ENCODE results near the gene PRR35.

The PRR35 gene

DNA sequence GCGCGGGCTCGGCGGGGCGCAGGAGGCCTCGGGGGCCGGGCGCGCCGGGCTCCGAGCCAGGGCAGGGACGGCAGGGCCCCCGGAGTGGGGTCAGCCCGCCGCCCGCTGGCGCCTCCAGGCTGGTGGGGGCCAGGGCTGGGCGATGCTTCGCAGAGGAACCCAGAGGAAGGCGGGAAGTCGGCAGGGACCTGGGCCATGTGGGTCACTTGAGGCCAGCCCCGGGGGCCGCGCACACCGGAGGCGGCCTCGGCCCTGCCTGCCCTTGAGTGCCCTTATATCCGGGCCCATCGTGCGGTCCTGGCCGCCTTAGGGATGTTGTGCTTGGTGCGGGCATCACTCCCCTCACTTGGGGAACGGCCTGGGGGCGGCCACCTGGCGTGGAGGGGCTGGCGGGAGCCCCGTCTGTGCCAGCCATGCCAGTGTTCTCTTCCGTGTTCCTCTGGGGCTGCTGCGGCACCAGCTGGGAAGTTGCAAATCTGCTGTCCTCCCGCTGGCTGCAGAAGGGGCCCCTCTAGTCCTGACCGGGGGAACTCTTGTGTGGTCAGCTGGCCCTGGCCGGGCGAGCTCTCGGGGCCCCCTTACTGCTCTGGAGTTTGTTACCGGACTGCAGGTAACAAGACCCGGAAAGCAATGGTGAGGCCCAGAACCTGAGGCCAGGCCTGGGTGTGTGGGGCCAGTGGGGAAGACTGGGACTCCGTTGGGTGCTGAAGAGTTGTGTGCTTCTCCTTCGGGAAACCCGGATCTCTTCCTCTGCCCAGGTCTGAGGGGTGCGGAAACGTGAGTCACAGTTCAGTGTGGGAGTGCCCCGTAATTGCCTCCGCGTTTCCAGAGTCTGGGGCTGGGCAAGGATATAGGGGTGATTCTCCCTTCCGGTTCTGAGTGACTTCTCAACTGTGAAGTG lies 31.8 kb upstream of the PRR35 start:
- peak overlapping the region; percentile 83 to 84 for H3K4me3 ChIP-seq (ENCODE audit: low read depth in 1 of 2, low read length in 2 of 2)
- no peaks in the 10 kb centered on the region for H3K9me3 ChIP-seq (ENCODE audit: control insufficient read depth in 1 of 2, low read length in 2 of 2)
- peak overlapping the region; percentile 85 to 94 for H3K9ac ChIP-seq (ENCODE audit: low read depth in 1 of 2, low read length in 2 of 2)
- peaks cover 0 to 5% of the 10 kb centered on the region in 2 donors for H3K36me3 ChIP-seq (ENCODE audit: control insufficient read depth in 1 of 2, insufficient read depth in 2 of 2, low read length in 2 of 2)
- peaks cover 44 to 55% of the 10 kb centered on the region in 2 donors for H3K4me1 ChIP-seq (ENCODE audit: control insufficient read depth in 1 of 2, insufficient read depth in 2 of 2, low read length in 2 of 2)
- no peaks in the 10 kb centered on the region for H3K27me3 ChIP-seq (ENCODE audit: control insufficient read depth in 1 of 2, insufficient read depth in 2 of 2, low read length in 2 of 2)
- peak overlapping the region; percentile 88 for H3K27ac ChIP-seq (ENCODE audit: low read depth, low read length)

DNA sequence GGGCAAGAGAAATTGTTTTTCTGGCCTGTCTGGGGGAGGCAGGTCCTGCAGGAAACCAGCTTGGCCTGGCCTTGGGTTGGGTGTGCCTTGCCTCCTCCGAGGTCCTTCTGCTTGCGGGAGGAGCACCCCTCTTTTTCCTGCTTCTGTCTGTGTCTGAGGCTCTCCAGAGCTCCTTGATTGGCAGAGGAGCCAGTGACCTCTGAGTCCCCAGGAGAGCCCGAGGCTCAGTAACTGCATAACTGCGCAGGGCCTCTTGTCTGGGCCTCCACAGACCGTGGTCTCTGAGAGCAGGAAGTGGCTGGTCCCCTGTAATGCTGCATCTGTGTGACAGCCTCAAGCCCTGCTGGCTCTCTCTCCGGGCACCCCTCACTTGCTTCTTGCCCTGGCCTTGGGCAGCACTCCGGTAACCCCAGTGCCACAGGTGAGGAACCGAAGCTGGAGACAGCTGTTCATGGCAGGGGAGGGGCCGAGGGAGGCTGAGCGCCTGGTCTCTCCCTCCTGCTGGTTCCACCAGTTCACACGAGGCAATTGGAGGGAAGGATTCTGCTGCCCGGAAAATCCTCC lies 31.1 kb upstream of the PRR35 start:
- H3K9ac ChIP-seq (ENCODE audit: low read depth in 1 of 2, low read length in 2 of 2), result peak overlapping the region; percentile 85 to 94
- no peaks in the 10 kb centered on the region for H3K9me3 ChIP-seq (ENCODE audit: control insufficient read depth in 1 of 2, low read length in 2 of 2)
- no peaks in the 10 kb centered on the region for H3K27me3 ChIP-seq (ENCODE audit: control insufficient read depth in 1 of 2, insufficient read depth in 2 of 2, low read length in 2 of 2)
- H3K4me3 ChIP-seq (ENCODE audit: low read depth in 1 of 2, low read length in 2 of 2), result peak overlapping the region; percentile 83 to 84
- peaks cover 0 to 5% of the 10 kb centered on the region in 2 donors for H3K36me3 ChIP-seq (ENCODE audit: control insufficient read depth in 1 of 2, insufficient read depth in 2 of 2, low read length in 2 of 2)
- H3K4me1 ChIP-seq (ENCODE audit: control insufficient read depth in 1 of 2, insufficient read depth in 2 of 2, low read length in 2 of 2), result peaks cover 47 to 58% of the 10 kb centered on the region in 2 donors
- H3K27ac ChIP-seq (ENCODE audit: low read depth, low read length), result peak overlapping the region; percentile 88

DNA sequence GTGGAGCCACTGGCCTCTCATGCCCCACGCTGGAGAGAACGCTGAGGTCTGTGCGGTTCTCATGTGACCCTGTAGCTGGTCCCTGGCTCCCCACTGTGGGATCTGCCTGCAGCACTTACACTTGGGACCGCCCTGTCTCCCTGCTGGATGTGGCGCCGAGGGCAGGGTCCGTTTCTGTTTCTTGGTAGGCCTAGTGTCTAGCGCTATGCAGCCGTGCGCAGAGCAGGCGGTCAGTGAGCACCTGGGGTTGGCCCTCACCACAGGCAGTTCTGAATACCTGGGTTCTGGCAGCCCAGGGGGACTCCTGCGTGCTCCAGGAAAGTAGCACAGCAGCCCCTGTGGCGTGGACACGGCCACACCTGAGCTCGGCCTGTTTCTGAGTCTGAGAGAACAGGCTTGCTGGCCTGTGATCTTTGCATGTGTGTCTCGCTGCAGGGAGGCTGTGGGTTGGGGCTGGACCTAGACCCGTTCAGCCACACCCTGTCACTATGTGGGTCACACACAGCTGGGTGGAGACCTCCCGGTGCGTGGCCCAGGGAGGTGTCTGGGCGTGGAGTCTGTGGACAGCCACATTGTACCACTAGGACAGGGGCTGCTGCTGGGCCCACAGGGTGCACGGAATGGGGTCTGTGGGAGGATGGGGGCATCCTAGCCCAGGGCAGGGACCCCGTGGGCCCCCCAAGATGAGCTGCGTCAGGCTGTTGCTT lies 29.9 kb upstream of the PRR35 start:
- Histone ChIP-seq H3K27ac (ENCODE audit: low read depth, low read length) (peak overlapping the region; percentile 88), H3K9me3 (ENCODE audit: control insufficient read depth in 1 of 2, low read length in 2 of 2) (no peaks in the 10 kb centered on the region), H3K9ac (ENCODE audit: low read depth in 1 of 2, low read length in 2 of 2) (peak overlapping the region; percentile 54 to 94), H3K27me3 (ENCODE audit: control insufficient read depth in 1 of 2, insufficient read depth in 2 of 2, low read length in 2 of 2) (no peaks in the 10 kb centered on the region), H3K4me3 (ENCODE audit: low read depth in 1 of 2, low read length in 2 of 2) (peak overlapping the region; percentile 83 to 84), H3K4me1 (ENCODE audit: control insufficient read depth in 1 of 2, insufficient read depth in 2 of 2, low read length in 2 of 2) (peaks cover 47 to 63% of the 10 kb centered on the region in 2 donors), H3K36me3 (ENCODE audit: control insufficient read depth in 1 of 2, insufficient read depth in 2 of 2, low read length in 2 of 2) (peaks cover 0 to 5% of the 10 kb centered on the region in 2 donors)

DNA sequence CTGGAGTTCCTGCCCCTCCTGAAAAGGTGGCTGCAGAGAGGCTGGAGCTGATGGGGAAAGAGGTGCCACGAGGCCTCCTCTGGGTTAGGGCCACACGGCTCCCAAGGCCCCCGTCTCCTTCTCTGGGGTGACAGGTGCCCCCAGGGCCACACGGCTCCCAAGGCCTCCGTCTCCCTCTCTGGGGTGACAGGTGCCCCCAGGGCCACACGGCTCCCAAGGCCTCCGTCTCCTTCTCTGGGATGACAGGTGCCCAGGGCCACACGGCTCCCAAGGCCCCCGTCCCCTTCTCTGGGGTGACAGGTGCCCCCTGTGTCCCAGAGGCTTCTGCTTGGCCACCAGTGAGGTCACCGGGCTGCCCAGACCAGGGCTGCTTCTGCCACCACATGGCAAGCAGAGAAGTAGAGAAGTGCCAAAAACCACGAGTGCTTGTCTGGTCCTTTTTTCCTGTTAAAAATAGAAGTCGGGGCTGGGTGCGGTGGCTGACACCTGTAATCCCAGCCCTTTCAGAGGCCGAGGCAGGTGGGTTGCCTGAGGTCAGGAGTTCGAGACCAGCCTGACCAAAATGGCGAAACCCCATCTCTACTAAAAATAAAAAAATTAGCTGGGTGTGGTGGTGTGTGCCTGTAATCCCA lies 28.6 kb upstream of the PRR35 start:
- Histone ChIP-seq H3K9ac (ENCODE audit: low read depth in 1 of 2, low read length in 2 of 2) (no peak overlapping the region), H3K9me3 (ENCODE audit: control insufficient read depth in 1 of 2, low read length in 2 of 2) (no peaks in the 10 kb centered on the region), H3K27ac (ENCODE audit: low read depth, low read length) (no peak overlapping the region), H3K4me3 (ENCODE audit: low read depth in 1 of 2, low read length in 2 of 2) (no peak overlapping the region), H3K4me1 (ENCODE audit: control insufficient read depth in 1 of 2, insufficient read depth in 2 of 2, low read length in 2 of 2) (peaks cover 35 to 51% of the 10 kb centered on the region in 2 donors), H3K36me3 (ENCODE audit: control insufficient read depth in 1 of 2, insufficient read depth in 2 of 2, low read length in 2 of 2) (peaks cover 5 to 6% of the 10 kb centered on the region in 2 donors), H3K27me3 (ENCODE audit: control insufficient read depth in 1 of 2, insufficient read depth in 2 of 2, low read length in 2 of 2) (no peaks in the 10 kb centered on the region)

DNA sequence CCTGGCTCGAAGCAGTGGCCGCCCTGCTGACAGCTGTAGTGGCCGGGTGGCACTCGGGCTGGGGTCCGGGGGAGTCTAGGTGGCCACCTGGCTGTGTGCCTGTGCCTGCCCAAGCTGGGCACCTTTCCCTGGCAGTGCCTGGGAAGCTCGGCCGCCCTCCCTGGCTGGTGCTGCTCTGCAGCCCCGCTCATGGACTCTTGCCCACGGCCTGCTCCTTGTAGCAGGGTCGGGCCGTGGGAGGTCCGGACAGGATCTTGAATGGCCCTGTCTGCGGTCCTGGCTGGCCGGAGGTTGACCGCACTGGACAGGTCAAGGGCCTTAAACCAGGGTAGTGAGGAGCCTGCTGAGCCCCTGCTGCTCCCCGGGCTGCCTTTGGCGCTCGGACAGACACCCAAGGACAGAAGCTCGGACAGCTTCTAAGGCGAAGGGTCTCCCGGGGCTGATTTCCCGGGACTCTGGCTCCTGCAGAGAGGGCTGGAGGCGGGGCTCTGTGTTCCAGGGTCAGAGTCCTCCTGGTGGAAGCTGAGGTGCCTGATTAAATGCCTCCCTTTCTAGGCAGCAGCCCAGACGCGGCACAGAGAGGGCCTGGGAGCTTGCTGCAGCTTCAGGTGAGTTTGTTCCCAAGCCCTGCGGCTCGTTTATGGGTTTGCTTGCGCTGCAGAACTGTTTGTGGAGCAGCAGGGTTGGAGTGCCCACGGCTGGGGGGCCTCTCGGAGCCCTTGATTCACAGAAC lies 26.6 kb upstream of the PRR35 start:
- no peaks in the 10 kb centered on the region for H3K27me3 ChIP-seq (ENCODE audit: control insufficient read depth in 1 of 2, insufficient read depth in 2 of 2, low read length in 2 of 2)
- H3K36me3 ChIP-seq (ENCODE audit: control insufficient read depth in 1 of 2, insufficient read depth in 2 of 2, low read length in 2 of 2), result peaks cover 13 to 24% of the 10 kb centered on the region in 2 donors
- peak overlapping the region; percentile 60 to 78 for H3K9ac ChIP-seq (ENCODE audit: low read depth in 1 of 2, low read length in 2 of 2)
- peak overlapping the region; percentile 60 for H3K4me3 ChIP-seq (ENCODE audit: low read depth in 1 of 2, low read length in 2 of 2)
- no peaks in the 10 kb centered on the region for H3K9me3 ChIP-seq (ENCODE audit: control insufficient read depth in 1 of 2, low read length in 2 of 2)
- peaks cover 34 to 46% of the 10 kb centered on the region in 2 donors for H3K4me1 ChIP-seq (ENCODE audit: control insufficient read depth in 1 of 2, insufficient read depth in 2 of 2, low read length in 2 of 2)
- peak overlapping the region; percentile 87 for H3K27ac ChIP-seq (ENCODE audit: low read depth, low read length)

DNA sequence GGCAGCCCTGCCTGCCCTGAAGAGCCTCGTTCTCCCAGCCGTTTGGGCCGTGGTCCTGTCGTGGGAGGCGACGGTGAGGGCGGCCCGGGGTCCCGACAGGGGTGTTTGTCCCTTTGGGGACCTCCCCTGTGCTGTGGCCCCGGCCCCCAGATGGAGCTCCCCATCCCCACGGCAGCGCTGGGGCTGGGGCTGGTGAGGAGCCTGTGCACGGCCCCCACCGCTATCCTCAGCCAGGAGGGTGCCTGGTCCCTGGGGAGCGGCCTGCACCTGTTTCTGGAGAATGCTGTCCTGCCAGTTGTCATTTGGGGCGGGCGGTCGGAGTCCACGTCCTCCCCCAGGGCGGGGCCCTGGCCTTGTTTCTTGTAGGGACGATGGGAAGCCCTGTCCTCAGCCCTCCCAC lies 26.1 kb upstream of the PRR35 start:
- H3K9me3 ChIP-seq (ENCODE audit: control insufficient read depth in 1 of 2, low read length in 2 of 2), result no peaks in the 10 kb centered on the region
- H3K36me3 ChIP-seq (ENCODE audit: control insufficient read depth in 1 of 2, insufficient read depth in 2 of 2, low read length in 2 of 2), result peaks cover 13 to 24% of the 10 kb centered on the region in 2 donors
- peak overlapping the region; percentile 87 for H3K27ac ChIP-seq (ENCODE audit: low read depth, low read length)
- no peaks in the 10 kb centered on the region for H3K27me3 ChIP-seq (ENCODE audit: control insufficient read depth in 1 of 2, insufficient read depth in 2 of 2, low read length in 2 of 2)
- H3K9ac ChIP-seq (ENCODE audit: low read depth in 1 of 2, low read length in 2 of 2), result peak overlapping the region; percentile 57 to 78
- H3K4me3 ChIP-seq (ENCODE audit: low read depth in 1 of 2, low read length in 2 of 2), result peak overlapping the region; percentile 60
- H3K4me1 ChIP-seq (ENCODE audit: control insufficient read depth in 1 of 2, insufficient read depth in 2 of 2, low read length in 2 of 2), result peaks cover 30 to 40% of the 10 kb centered on the region in 2 donors

DNA sequence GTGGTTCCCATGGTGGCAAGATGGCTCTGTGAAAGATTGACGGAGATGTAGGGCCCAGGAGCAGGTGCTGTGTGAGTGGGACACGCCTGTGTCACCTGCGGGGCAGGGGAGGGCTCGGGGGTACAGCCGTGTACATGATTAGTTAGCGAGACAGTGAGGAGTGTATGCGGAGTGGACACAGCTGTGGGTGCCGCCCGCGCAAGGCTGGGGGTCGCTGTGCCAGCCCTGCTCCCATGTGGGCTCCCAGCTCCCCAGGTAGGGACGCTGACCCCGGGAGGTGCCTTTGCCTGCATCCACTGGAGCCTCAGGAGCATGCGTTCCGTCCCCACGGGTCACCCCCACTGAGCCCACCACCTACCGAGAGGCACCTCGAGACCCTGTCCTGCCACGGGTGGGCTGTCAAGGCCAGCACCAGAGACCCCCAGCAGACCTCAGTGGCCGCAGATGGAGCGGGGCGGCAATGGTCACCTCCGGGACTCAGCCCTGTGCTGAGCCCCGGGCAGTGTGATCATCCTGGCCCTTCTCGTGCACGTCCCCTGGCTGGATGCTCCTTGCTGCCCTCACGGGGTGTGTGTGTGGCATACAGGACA lies 25.2 kb upstream of the PRR35 start:
- peak overlapping the region; percentile 87 for H3K27ac ChIP-seq (ENCODE audit: low read depth, low read length)
- H3K27me3 ChIP-seq (ENCODE audit: control insufficient read depth in 1 of 2, insufficient read depth in 2 of 2, low read length in 2 of 2), result no peaks in the 10 kb centered on the region
- H3K4me3 ChIP-seq (ENCODE audit: low read depth in 1 of 2, low read length in 2 of 2), result peak overlapping the region; percentile 60
- peaks cover 21 to 32% of the 10 kb centered on the region in 2 donors for H3K4me1 ChIP-seq (ENCODE audit: control insufficient read depth in 1 of 2, insufficient read depth in 2 of 2, low read length in 2 of 2)
- H3K9me3 ChIP-seq (ENCODE audit: control insufficient read depth in 1 of 2, low read length in 2 of 2), result no peaks in the 10 kb centered on the region
- peak overlapping the region; percentile 70 to 78 for H3K9ac ChIP-seq (ENCODE audit: low read depth in 1 of 2, low read length in 2 of 2)
- peaks cover 8 to 28% of the 10 kb centered on the region in 2 donors for H3K36me3 ChIP-seq (ENCODE audit: control insufficient read depth in 1 of 2, insufficient read depth in 2 of 2, low read length in 2 of 2)

DNA sequence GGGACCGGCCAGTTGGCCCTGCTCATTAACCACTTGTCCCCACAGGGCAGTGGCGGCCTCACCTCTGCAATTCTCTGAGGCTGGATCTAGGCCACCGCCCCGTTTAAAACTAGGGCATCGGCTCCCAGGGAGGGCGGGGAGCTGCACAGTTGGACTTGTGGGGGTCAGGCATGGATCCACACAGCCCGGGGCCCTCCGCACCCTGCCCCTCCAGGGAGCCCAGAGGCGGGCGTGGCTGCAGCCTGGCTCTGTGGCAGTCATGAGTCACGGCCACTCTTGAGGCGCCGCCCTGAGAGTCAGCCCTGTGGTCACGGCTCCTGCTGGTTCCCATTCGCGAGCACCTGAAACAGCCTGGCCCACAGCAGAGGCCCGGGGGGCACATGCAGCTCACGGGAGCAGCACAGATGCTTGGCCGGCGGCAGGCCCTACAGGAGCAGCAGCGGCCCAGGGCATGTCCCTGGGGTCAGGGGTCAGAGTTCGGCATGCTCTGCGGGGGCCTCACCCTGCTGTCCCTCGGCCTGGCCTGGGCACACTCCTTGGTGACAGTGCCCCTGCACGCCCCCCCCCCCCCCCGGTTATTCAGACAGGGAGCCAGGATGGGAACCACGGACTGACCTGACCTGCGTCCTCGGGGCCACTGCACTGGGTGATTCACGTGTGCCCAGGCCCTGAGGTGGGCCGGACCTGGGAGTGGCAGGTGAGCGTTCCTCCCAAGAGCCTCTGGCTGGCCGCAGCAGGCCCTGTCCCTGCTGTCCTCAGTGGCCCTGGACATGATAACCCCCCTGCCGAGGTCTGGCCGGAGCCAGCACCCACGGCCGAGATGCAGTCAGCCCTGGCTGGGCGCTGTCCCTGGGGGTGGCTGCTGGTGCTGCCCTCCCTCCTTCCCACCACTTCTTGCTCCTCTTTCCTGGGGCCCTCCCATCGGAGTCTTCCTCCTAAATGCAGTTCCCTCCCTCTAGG lies 24.5 kb upstream of the PRR35 start:
- Histone ChIP-seq H3K9me3 (ENCODE audit: control insufficient read depth in 1 of 2, low read length in 2 of 2) (no peaks in the 10 kb centered on the region), H3K9ac (ENCODE audit: low read depth in 1 of 2, low read length in 2 of 2) (peak overlapping the region; percentile 70 to 78), H3K36me3 (ENCODE audit: control insufficient read depth in 1 of 2, insufficient read depth in 2 of 2, low read length in 2 of 2) (peaks cover 8 to 32% of the 10 kb centered on the region in 2 donors), H3K4me3 (ENCODE audit: low read depth in 1 of 2, low read length in 2 of 2) (peak overlapping the region; percentile 60), H3K4me1 (ENCODE audit: control insufficient read depth in 1 of 2, insufficient read depth in 2 of 2, low read length in 2 of 2) (peaks cover 14 to 24% of the 10 kb centered on the region in 2 donors), H3K27me3 (ENCODE audit: control insufficient read depth in 1 of 2, insufficient read depth in 2 of 2, low read length in 2 of 2) (no peaks in the 10 kb centered on the region), H3K27ac (ENCODE audit: low read depth, low read length) (peak overlapping the region; percentile 87)
